B cell (primary cell): ENCODE measurements around the gene IMMP2L. TPM values are rescaled to one million over a fixed set of nuclear protein-coding genes. Genes with fewer than 3 reads are reported as not detected.

Experiments
- ATAC-seq: fragments of 200-7000 bp; cut with Tn5 transposase; one replicate; pipeline ENCODE4 v1.10.0; 2021; ENCODE audit warnings: low read depth, mild to moderate bottlenecking, moderate number of reproducible peaks, moderate library complexity
- CTCF ChIA-PET: fragments of 350-600 bp; sonication (Branson Sonifier 250); formaldehyde crosslinking; loops from one replicate; lab custom pipeline; 2021; ENCODE audit warnings: antibody characterized with exemption, inconsistent platforms; lab: Charles Lee
- POLR2A ChIA-PET: fragments of 350-600 bp; sonication (Branson Sonifier 250); formaldehyde crosslinking; loops from one replicate; lab custom pipeline; 2021; ENCODE audit warnings: antibody characterized with exemption; lab: Charles Lee
- DNase-seq: peaks from one replicate; pipeline ENCODE4 v3.0.0; 2013
- H2AFZ ChIP-seq: 2 replicates; pipeline ENCODE4 v1.6.1; 2012; ENCODE audit warnings: mild to moderate bottlenecking, low read depth, low read length; ENCODE audit not compliant: insufficient read depth, poor library complexity, severe bottlenecking
- H3K27ac ChIP-seq, 2 donors: 1 replicate in 1 of 2; 2 replicates in 1 of 2; pipeline ENCODE4 v1.5.1; 2012 to 2013; ENCODE audit warnings: low read length in 2 of 2, mild to moderate bottlenecking in 2 of 2, moderate library complexity in 1 of 2
- H3K27me3 ChIP-seq, 4 experiments: fragments of 200-600 bp in 1 of 4; sonication (generic) in 1 of 4; replicated peaks in 1 of 4; 1 replicate in 2 of 4; 2 replicates in 2 of 4; pipeline versions ENCODE4 v1.6.1 to v1.7.0; 2013 to 2016; ENCODE audit warnings: low read length in 3 of 4, mild to moderate bottlenecking in 2 of 4, mixed read lengths in 1 of 4, moderate library complexity in 1 of 4; ENCODE audit not compliant: insufficient read depth in 4 of 4, control insufficient read depth in 3 of 4; ENCODE audit errors: control extremely low read depth in 1 of 4
- H3K36me3 ChIP-seq, 2 experiments: replicated peaks in 1 of 2; 1 replicate in 1 of 2; 2 replicates in 1 of 2; pipeline versions ENCODE4 v1.6.1 to v1.7.1; 2013; ENCODE audit warnings: low read length in 1 of 2; ENCODE audit not compliant: insufficient read depth in 2 of 2, control insufficient read depth in 1 of 2; ENCODE audit errors: control extremely low read depth in 1 of 2, extremely low read depth in 1 of 2
- H3K4me1 ChIP-seq, 2 donors: fragments of 200-600 bp in 1 of 2; sonication (generic) in 1 of 2; 1 replicate in 1 of 2; 2 replicates in 1 of 2; pipeline versions ENCODE4 v1.5.1 to v1.6.1; 2013 to 2017; ENCODE audit warnings: low read length in 2 of 2; ENCODE audit not compliant: control insufficient read depth in 2 of 2, insufficient read depth in 2 of 2
- H3K4me2 ChIP-seq: replicated peaks from 2 replicates; pipeline ENCODE3; 2012; ENCODE audit warnings: mild to moderate bottlenecking, low read depth, low read length; ENCODE audit not compliant: poor library complexity, severe bottlenecking
- H3K4me3 ChIP-seq, 5 experiments: fragments of 200-600 bp in 1 of 5; sonication (generic) in 1 of 5; 1 replicate in 3 of 5; 2 replicates in 2 of 5; pipeline versions ENCODE4 v1.5.1 to v1.7.0; 2011 to 2016; ENCODE audit warnings: low read length in 4 of 5, mild to moderate bottlenecking in 4 of 5, low read depth in 2 of 5, control low read depth in 1 of 5, moderate library complexity in 1 of 5; ENCODE audit not compliant: insufficient read depth in 1 of 5; ENCODE audit errors: control extremely low read depth in 1 of 5, extremely low read depth in 1 of 5
- H3K79me2 ChIP-seq: fragments of 200-600 bp; sonication (generic); one replicate; pipeline ENCODE4 v1.6.0; 2016; ENCODE audit warnings: low read length; ENCODE audit not compliant: control insufficient read depth, insufficient read depth
- H3K9ac ChIP-seq: fragments of 200-600 bp; sonication (generic); 2 replicates; pipeline ENCODE4 v1.6.1; 2017; ENCODE audit warnings: mild to moderate bottlenecking, low read length, moderate library complexity
- H3K9me3 ChIP-seq, 3 donors: one replicate each; pipeline versions ENCODE4 v1.6.1 to v1.7.1; 2013; ENCODE audit warnings: low read length in 2 of 3; ENCODE audit not compliant: control insufficient read depth in 2 of 3, insufficient read depth in 1 of 3; ENCODE audit errors: control extremely low read depth in 1 of 3
- H4K20me1 ChIP-seq: 2 replicates; pipeline ENCODE4 v1.6.0; 2012; ENCODE audit warnings: mild to moderate bottlenecking, low read length; ENCODE audit not compliant: insufficient read depth, control insufficient read depth, poor library complexity, severe bottlenecking
- H3K27ac Mint-ChIP-seq: one replicate; pipeline ENCODE4 v1.8.0; 2021; ENCODE audit warnings: mixed read lengths
- H3K27me3 Mint-ChIP-seq: one replicate; pipeline ENCODE4 v1.8.0; 2021; ENCODE audit warnings: mixed read lengths
- H3K4me1 Mint-ChIP-seq: one replicate; pipeline ENCODE4 v1.8.0; 2021; ENCODE audit warnings: mixed read lengths
- H3K4me3 Mint-ChIP-seq: one replicate; pipeline ENCODE4 v1.8.0; 2021; ENCODE audit warnings: mixed read lengths
- H3K9me3 Mint-ChIP-seq: one replicate; pipeline ENCODE4 v1.8.0; 2022; ENCODE audit warnings: mixed read lengths; ENCODE audit not compliant: insufficient read depth
- CTCF ChIP-seq: fragments of 200-600 bp; IDR thresholded peaks from one replicate; pipeline ENCODE4 v1.8.0; 2022; ENCODE audit warnings: antibody characterized with exemption, mild to moderate bottlenecking
- EZH2 ChIP-seq: IDR thresholded peaks from 2 replicates; pipeline ENCODE4 v1.6.1; 2012; ENCODE audit warnings: borderline replicate concordance, low read depth, mild to moderate bottlenecking, moderate library complexity, low read length; ENCODE audit not compliant: insufficient read depth, poor library complexity, severe bottlenecking
- WGBS: methylation state at CpG from one replicate; pipeline ENCODE4 v1.1.5; 2013; ENCODE audit warnings: missing lambda C conversion rate; ENCODE audit not compliant: insufficient coverage; 5-methylcytosine and 5-hydroxymethylcytosine counted together
- intact Hi-C: fragments of 100-400 bp; cut with micrococcal nuclease; formaldehyde crosslinking; loops from one replicate; pipeline ENCODE4 v1.10.0; 2022
- polyA plus RNA-seq: library from polyadenylated mRNA; depleted of rRNA; stranded (reverse); fragments of >200 nt; gene quantifications from 2 replicates; pipeline ENCODE4 v1.2.3, GENCODE V29; 2012
- total RNA-seq, 2 donors: library from RNA; stranded (reverse); fragments of 120-200 nt in 1 of 2; gene quantifications; 1 replicate in 1 of 2; 2 replicates in 1 of 2; pipeline versions ENCODE4 v1.2.3 to v1.2.4, GENCODE V29; 2013 to 2022

Gene IMMP2L
- total and polyA plus RNA-seq, 2 donors (not counting 1 experiment from before 2014, with no cell fraction given): 3.8 to 34.2 TPM

DNA sequence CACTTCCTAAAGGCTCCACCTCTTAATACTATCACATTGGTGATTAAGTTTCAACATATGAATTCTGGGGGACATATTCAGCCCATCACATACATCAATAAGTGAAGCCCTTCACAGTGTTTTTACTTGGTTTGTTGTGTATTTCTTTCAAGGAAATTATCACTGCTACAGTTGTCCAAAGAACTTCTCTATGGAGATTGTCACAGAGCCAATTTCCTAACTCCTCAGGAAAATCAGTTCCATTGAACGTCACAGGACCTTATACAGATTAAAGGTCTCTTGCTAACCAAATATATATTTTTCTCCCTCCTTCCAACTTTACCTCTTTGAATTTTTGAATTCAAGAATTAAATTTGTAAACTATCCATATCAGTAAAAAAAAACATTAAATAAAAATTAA, 357.0 kb downstream of the IMMP2L start:
- H4K20me1 ChIP-seq: no peaks in the 10 kb centered on the region
- WGBS: no CpG with 5 or more reads among the region's 1 CpG
- H3K27me3 Mint-ChIP-seq: no peaks in the 10 kb centered on the region
- no peak overlapping the region for H2AFZ ChIP-seq
- peaks cover 9% of the 10 kb centered on the region for H3K9me3 Mint-ChIP-seq
- TF ChIP-seq EZH2: no peak
- TF ChIP-seq CTCF: no peak
- no peak for DNase-seq
- no peak overlapping the region for H3K27ac Mint-ChIP-seq
- H3K79me2 ChIP-seq: no peaks in the 10 kb centered on the region
- no peak overlapping the region for H3K4me2 ChIP-seq
- H3K4me3 Mint-ChIP-seq: no peak overlapping the region
- ATAC-seq: no peak
- no peak overlapping the region for H3K27ac ChIP-seq
- POLR2A ChIA-PET: no interaction called here
- H3K36me3 ChIP-seq: no peaks in the 10 kb centered on the region
- no peaks in the 10 kb centered on the region for H3K4me1 ChIP-seq
- H3K4me1 Mint-ChIP-seq: no peaks in the 10 kb centered on the region
- intact Hi-C loops: no loop called here
- CTCF ChIA-PET: no interaction called here
- H3K27me3 ChIP-seq: no peaks in the 10 kb centered on the region
- peaks cover 0 to 4% (median 3%) of the 10 kb centered on the region in 3 donors for H3K9me3 ChIP-seq
- no peak overlapping the region for H3K4me3 ChIP-seq
- H3K9ac ChIP-seq: no peak overlapping the region

GRCh38 chr7:111202321-111202720, 360.0 kb downstream of the IMMP2L start:
- Mint-ChIP-seq H3K27me3 (no peaks in the 10 kb centered on the region), H3K4me3 (no peak overlapping the region), H3K27ac (no peak overlapping the region), H3K9me3 (peaks cover 9% of the 10 kb centered on the region), H3K4me1 (no peaks in the 10 kb centered on the region)
- no peaks in the 10 kb centered on the region for H3K27me3 ChIP-seq
- no CpG with 5 or more reads among the region's 4 CpGs for WGBS
- H3K36me3 ChIP-seq: no peaks in the 10 kb centered on the region
- no peak overlapping the region for H3K4me3 ChIP-seq
- no peak for TF ChIP-seq CTCF
- ChIA-PET POLR2A (no interaction called here), CTCF (no interaction called here)
- H2AFZ ChIP-seq: no peak overlapping the region
- H3K4me2 ChIP-seq: no peak overlapping the region
- no peaks in the 10 kb centered on the region for H3K4me1 ChIP-seq
- no peak for DNase-seq
- peaks cover 0 to 4% (median 3%) of the 10 kb centered on the region in 3 donors for H3K9me3 ChIP-seq
- H3K27ac ChIP-seq: no peak overlapping the region
- no peaks in the 10 kb centered on the region for H4K20me1 ChIP-seq
- no peak overlapping the region for H3K9ac ChIP-seq
- intact Hi-C loops: no loop called here
- no peaks in the 10 kb centered on the region for H3K79me2 ChIP-seq
- ATAC-seq: no peak
